K562 (cell line): ENCODE measurements around the gene EIF3I. TPM values are rescaled to one million over a fixed set of nuclear protein-coding genes. Genes with fewer than 3 reads are reported as not detected.

ENCODE experiments used
- ATAC-seq: fragments of 200-7000 bp; cut with Tn5 transposase; 3 replicates; pipeline ENCODE4 v1.9.1; 2020; ENCODE audit warnings: moderate library complexity
- BruUV-seq: library from RNA; stranded (reverse); fragments of 400-500 nt; replicated peaks from 2 replicates; lab custom pipeline; 2021; lab: Mats Ljungman, UMichigan
- CTCF ChIA-PET: fragments of 300-600 bp; formaldehyde crosslinking; extraction: SDS; loops from one replicate; lab custom pipeline; 2021; ENCODE audit warnings: low intra/inter-chr PET ratio; lab: Yijun Ruan, JAX
- POLR2A ChIA-PET: fragments of 300-600, 350-650 bp; sonication (Branson Sonifier 250); formaldehyde crosslinking; extraction: SDS; loops from one replicate; lab custom pipeline; 2021; ENCODE audit warnings: antibody characterized with exemption, inconsistent platforms; lab: Yijun Ruan, JAX
- DNase-seq, 4 experiments: peaks; one replicate each; pipeline versions ENCODE4 v3.0.0 to v3.0.0-alpha.2; 2011 to 2018; ENCODE audit warnings: low spot score in 3 of 4, mixed read lengths in 3 of 4; ENCODE audit errors: extremely low read depth in 1 of 4
- FAIRE-seq: peaks from 2 replicates; lab custom pipeline; 2011; peaks lifted over from hg19 to GRCh38; lab: Jason Lieb, UNC
- H2AFZ ChIP-seq: 2 replicates; pipeline ENCODE4 v1.6.0; 2011; ENCODE audit warnings: low read depth, low read length, control low read depth, inconsistent platforms
- H3K27ac ChIP-seq: fragments of 200-600 bp; 3 replicates; pipeline ENCODE4 v1.8.0; 2011; ENCODE audit warnings: low read depth, mild to moderate bottlenecking, control low read depth, inconsistent platforms, low read length, moderate library complexity, mixed read lengths; ENCODE audit errors: extremely low read depth
- H3K27me3 ChIP-seq, 2 experiments: fragments of 300-600 bp in 1 of 2; 2 replicates in 1 of 2; 3 replicates in 1 of 2; pipeline versions ENCODE4 v1.6.0 to v1.8.0; 2011; ENCODE audit warnings: inconsistent platforms in 2 of 2, low read length in 2 of 2, mild to moderate bottlenecking in 1 of 2, mixed read lengths in 1 of 2, moderate library complexity in 1 of 2; ENCODE audit not compliant: control insufficient read depth in 2 of 2, insufficient read depth in 2 of 2
- H3K36me3 ChIP-seq: fragments of 300-600 bp; 3 replicates; pipeline ENCODE4 v1.8.0; 2011; ENCODE audit warnings: mild to moderate bottlenecking, low read length, inconsistent platforms; ENCODE audit not compliant: control insufficient read depth, insufficient read depth
- H3K4me1 ChIP-seq, 2 experiments: fragments of 200-600 bp in 1 of 2; replicated peaks in 1 of 2; 2 replicates in 1 of 2; 3 replicates in 1 of 2; pipeline versions ENCODE4 v1.5.1 to v1.8.0; 2011; ENCODE audit warnings: inconsistent platforms in 2 of 2, low read length in 2 of 2, mild to moderate bottlenecking in 1 of 2, mixed read lengths in 1 of 2, moderate library complexity in 1 of 2; ENCODE audit not compliant: control insufficient read depth in 2 of 2, insufficient read depth in 2 of 2
- H3K4me2 ChIP-seq: 2 replicates; pipeline ENCODE4 v1.6.1; 2011; ENCODE audit warnings: low read length, control low read depth, inconsistent platforms, mixed read lengths; ENCODE audit not compliant: insufficient read depth
- H3K4me3 ChIP-seq: fragments of 200-600 bp; sonication (generic), shearing (Covaris generic); 2 replicates; pipeline ENCODE4 v1.5.1; 2016; ENCODE audit warnings: control low read depth, inconsistent platforms
- H3K79me2 ChIP-seq: fragments of 200-600 bp; 3 replicates; pipeline ENCODE4 v1.8.0; 2011; ENCODE audit warnings: low read length, inconsistent platforms; ENCODE audit not compliant: control insufficient read depth, insufficient read depth
- H3K9ac ChIP-seq, 2 experiments: 2 replicates each; pipeline versions ENCODE4 v1.6.0 to v1.6.1; 2011; ENCODE audit warnings: low read depth in 2 of 2, low read length in 2 of 2, control low read depth in 1 of 2, inconsistent platforms in 1 of 2, mild to moderate bottlenecking in 1 of 2, mixed read lengths in 1 of 2; ENCODE audit not compliant: insufficient read depth in 1 of 2
- H3K9me1 ChIP-seq: one replicate; pipeline ENCODE4 v1.6.0; 2011; ENCODE audit warnings: inconsistent platforms, mild to moderate bottlenecking, low read length, moderate library complexity; ENCODE audit not compliant: control insufficient read depth, insufficient read depth
- H3K9me3 ChIP-seq: replicated peaks from 2 replicates; pipeline ENCODE4 v1.5.1; 2011; ENCODE audit warnings: low read depth, low read length, inconsistent platforms; ENCODE audit not compliant: control insufficient read depth, insufficient read depth
- H4K20me1 ChIP-seq: replicated peaks from 2 replicates; pipeline ENCODE4 v1.6.1; 2011; ENCODE audit warnings: low read length, inconsistent platforms, mixed read lengths; ENCODE audit not compliant: control insufficient read depth, insufficient read depth
- FOXA1 ChIP-seq: fragments of 450-650 bp; IDR thresholded peaks from 2 replicates; pipeline ENCODE4 v1.6.1; 2016; ENCODE audit warnings: mild to moderate bottlenecking, borderline replicate concordance
- FOXK1 ChIP-seq: sonication (generic); formaldehyde crosslinking; IDR thresholded peaks from 2 replicates; pipeline ENCODE4 v1.8.0; 2022; ENCODE audit warnings: missing genetic modification reagents, mild to moderate bottlenecking, borderline replicate concordance
- GATAD2B ChIP-seq: fragments of 450-650 bp; IDR thresholded peaks from 2 replicates; pipeline ENCODE4 v1.6.1; 2017; ENCODE audit warnings: mild to moderate bottlenecking, borderline replicate concordance
- NR4A1 ChIP-seq, 2 experiments: fragments of 250-450 bp in 1 of 2; fragments of 450-650 bp in 1 of 2; sonication (Bioruptor Pico) in 1 of 2; IDR thresholded peaks; 2 replicates each; pipeline versions ENCODE4 v1.4.0 to v1.6.1; 2016 to 2020; ENCODE audit warnings: mild to moderate bottlenecking in 2 of 2, missing compliant biosample characterization in 1 of 2, missing genetic modification characterization in 1 of 2, moderate library complexity in 1 of 2
- POLR2A ChIP-seq: fragments of 450-650 bp; conservative IDR thresholded peaks from 2 replicates; pipeline ENCODE4 v1.6.1; 2016
- POLR2B ChIP-seq: fragments of 450-650 bp; IDR thresholded peaks from 2 replicates; pipeline ENCODE4 v1.6.1; 2018; ENCODE audit warnings: low read depth; ENCODE audit not compliant: partially characterized antibody
- RBFOX2 ChIP-seq: fragments of 200-400 bp; formaldehyde crosslinking; IDR thresholded peaks from 2 replicates; pipeline ENCODE4 v1.6.1; 2017; ENCODE audit warnings: low read depth, mild to moderate bottlenecking, low read length, moderate library complexity
- SRSF3 ChIP-seq: fragments of 200-400 bp; formaldehyde crosslinking; IDR thresholded peaks from 2 replicates; pipeline ENCODE4 v1.6.1; 2016; ENCODE audit warnings: mild to moderate bottlenecking, low read length, moderate library complexity; ENCODE audit not compliant: insufficient read depth
- SUPT5H ChIP-seq: fragments of 450-650 bp; IDR thresholded peaks from 2 replicates; pipeline ENCODE4 v1.6.1; 2016
- ZNF232 ChIP-seq: sonication (generic); formaldehyde crosslinking; IDR thresholded peaks from 2 replicates; pipeline ENCODE4 v1.8.0; 2022; ENCODE audit warnings: mild to moderate bottlenecking, missing genetic modification reagents
- ZZZ3 ChIP-seq: fragments of 450-650 bp; IDR thresholded peaks from 2 replicates; pipeline ENCODE4 v1.6.1; 2016; ENCODE audit warnings: antibody characterized with exemption, mild to moderate bottlenecking, moderate library complexity
- WGBS: fragments of 100-300 bp; shearing (Covaris generic); methylation state at CpG from one replicate; pipeline ENCODE4 v1.1.6; 2016; ENCODE audit warnings: low coverage, mixed read lengths; ENCODE audit not compliant: insufficient coverage; ENCODE audit errors: missing lambda C conversion rate; 5-methylcytosine and 5-hydroxymethylcytosine counted together
- in situ Hi-C: fragments of 300-500 bp; cut with MboI; formaldehyde crosslinking; loops from 4 replicates; pipeline ENCODE4 v1.15.0; 2018; ENCODE audit warnings: inconsistent platforms, mixed read lengths
- intact Hi-C: fragments of 100-400 bp; cut with micrococcal nuclease; formaldehyde crosslinking; loops from 2 replicates; pipeline ENCODE4 v1.14.2; 2022
- polyA plus RNA-seq, 8 experiments: library from polyadenylated mRNA; depleted of rRNA in 4 of 8; stranded (reverse) in 5 of 8; unstranded in 3 of 8; fragments of >200 nt; fragmentation: Nextera tagmentation in 2 of 8; fragmentation: Illumina TruSeq in 1 of 8; extraction: Ambion mirVana in 2 of 8; extraction: Trizol in 1 of 8; gene quantifications; 2 replicates each; pipeline versions ENCODE4 v1.2.1 to v1.2.3, GENCODE V29; 2011 to 2014; ENCODE audit warnings: inconsistent platforms in 1 of 8, missing spikeins in 1 of 8
- total RNA-seq, 7 experiments: library from RNA; depleted of rRNA in 6 of 7; stranded (reverse); fragments of >200 nt in 6 of 7; fragmentation: Illumina TruSeq in 2 of 7; extraction: Trizol in 2 of 7; gene quantifications; 2 replicates each; pipeline versions ENCODE4 v1.2.1 to v1.2.3, GENCODE V29; 2011 to 2021; ENCODE audit warnings: low replicate concordance in 1 of 7
- TF ChIP-seq, protein P1 (sequence below), 2 experiments: fragments of 450-650 bp in 1 of 2; sonication (generic) in 1 of 2; formaldehyde crosslinking; conservative IDR thresholded peaks; 2 replicates each; pipeline versions ENCODE4 v1.4.0 to v1.8.1; 2020 to 2022; ENCODE audit warnings: mild to moderate bottlenecking in 1 of 2, missing genetic modification reagents in 1 of 2
- TF ChIP-seq, protein P2 (sequence below), 2 experiments: fragments of 450-650 bp; IDR thresholded peaks; 2 replicates each; pipeline ENCODE4 v1.6.1; 2016
- TF ChIP-seq, protein P3 (sequence below): fragments of 450-650 bp; formaldehyde crosslinking; conservative IDR thresholded peaks from 2 replicates; pipeline ENCODE4 v1.4.0; 2022; ENCODE audit warnings: mild to moderate bottlenecking, missing genetic modification characterization
- TF ChIP-seq, protein P4 (sequence below): fragments of 450-650 bp; formaldehyde crosslinking; IDR thresholded peaks from 2 replicates; pipeline ENCODE4 v1.4.0; 2022; ENCODE audit warnings: missing genetic modification characterization

The EIF3I gene
- total and polyA plus RNA-seq, 9 of the 15 experiments (the other 6 are each of a cell fraction or from before 2014, with no cell fraction given): 414 to 1,526 (median 635) TPM

DNA sequence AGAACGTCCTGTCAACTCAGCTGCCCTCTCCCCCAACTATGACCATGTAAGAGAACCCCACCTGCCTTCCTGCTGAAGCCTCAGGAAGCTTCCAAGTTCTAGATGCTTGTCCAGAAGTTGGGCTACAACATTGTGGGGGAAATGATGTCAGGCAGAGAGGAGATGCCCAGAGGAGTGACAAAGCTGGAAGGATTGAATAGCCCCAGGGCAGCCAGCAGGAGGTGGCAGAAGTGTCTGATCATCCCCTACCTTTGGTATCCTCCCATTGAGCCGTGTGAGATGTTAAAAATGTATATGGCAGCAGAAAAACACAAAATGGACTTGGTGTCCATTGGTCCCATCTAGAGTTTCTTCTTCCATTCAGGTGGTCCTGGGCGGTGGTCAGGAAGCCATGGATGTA lies 6.6 kb downstream of the EIF3I start (continued):
- TF ChIP-seq, protein P1, sequence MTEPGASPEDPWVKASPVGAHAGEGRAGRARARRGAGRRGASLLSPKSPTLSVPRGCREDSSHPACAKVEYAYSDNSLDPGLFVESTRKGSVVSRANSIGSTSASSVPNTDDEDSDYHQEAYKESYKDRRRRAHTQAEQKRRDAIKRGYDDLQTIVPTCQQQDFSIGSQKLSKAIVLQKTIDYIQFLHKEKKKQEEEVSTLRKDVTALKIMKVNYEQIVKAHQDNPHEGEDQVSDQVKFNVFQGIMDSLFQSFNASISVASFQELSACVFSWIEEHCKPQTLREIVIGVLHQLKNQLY (CRISPR knock-in tag; conservative IDR thresholded peaks at IDR 0.05): no peak

DNA sequence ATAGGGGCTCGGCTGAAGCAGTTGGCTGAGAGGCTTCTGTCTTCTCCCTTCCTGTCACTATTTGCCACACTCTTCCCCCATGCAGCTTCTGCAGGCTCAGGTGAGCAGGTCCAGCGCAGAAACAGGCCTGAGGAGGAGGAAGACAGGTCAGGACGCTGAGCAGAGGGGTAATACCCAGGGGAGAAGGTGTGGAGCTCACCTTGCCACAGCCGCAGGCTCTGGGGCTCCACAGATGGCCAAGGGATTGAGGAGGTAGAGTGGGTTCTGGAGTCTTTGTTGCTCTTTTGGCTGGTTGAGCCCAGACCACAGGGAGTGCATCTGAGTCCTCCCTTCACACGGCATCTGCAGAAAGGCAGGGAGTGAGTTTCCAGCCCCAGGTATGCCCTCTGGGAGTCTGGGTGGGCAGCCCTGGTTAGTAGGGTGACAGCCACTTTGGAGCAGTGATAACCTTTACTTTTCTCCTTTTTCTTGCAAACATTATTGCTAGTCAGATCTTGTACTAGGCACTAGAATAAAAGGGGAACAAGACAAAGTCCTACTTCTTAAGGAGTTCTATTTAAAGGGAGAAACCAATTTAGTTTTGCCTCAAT lies 9.7 kb downstream of the EIF3I start:
- Histone ChIP-seq H3K4me1 (peaks cover 16 to 17% of the 10 kb centered on the region in 2 experiments; a peak in 4 of 5 replicates), H3K27ac (no peak overlapping the region)
- in situ Hi-C loops: no loop called here
- TF ChIP-seq GATAD2B (no peak), ZNF232 (no peak), FOXK1 (CRISPR knock-in tag) (no peak), NR4A1 (CRISPR knock-in tag; IDR thresholded peaks at IDR 0.05) (0 out of 2 replicates have a peak, but pooled peaks have one; percentile 2), NR4A1 (tag; IDR thresholded peaks at IDR 0.05) (no peak), FOXA1 (no peak), SUPT5H (peak; percentile 74), POLR2B (peak; percentile 63), RBFOX2 (peak; percentile 25; the same call in 1 of the 2 replicates), ZZZ3 (no peak), POLR2A (peak; percentile 76), SRSF3 (no peak)
- TF ChIP-seq, protein P2, sequence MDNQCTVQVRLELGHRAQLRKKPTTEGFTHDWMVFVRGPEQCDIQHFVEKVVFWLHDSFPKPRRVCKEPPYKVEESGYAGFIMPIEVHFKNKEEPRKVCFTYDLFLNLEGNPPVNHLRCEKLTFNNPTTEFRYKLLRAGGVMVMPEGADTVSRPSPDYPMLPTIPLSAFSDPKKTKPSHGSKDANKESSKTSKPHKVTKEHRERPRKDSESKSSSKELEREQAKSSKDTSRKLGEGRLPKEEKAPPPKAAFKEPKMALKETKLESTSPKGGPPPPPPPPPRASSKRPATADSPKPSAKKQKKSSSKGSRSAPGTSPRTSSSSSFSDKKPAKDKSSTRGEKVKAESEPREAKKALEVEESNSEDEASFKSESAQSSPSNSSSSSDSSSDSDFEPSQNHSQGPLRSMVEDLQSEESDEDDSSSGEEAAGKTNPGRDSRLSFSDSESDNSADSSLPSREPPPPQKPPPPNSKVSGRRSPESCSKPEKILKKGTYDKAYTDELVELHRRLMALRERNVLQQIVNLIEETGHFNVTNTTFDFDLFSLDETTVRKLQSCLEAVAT (IDR thresholded peaks at IDR 0.05): no peak
- TF ChIP-seq, protein P3, sequence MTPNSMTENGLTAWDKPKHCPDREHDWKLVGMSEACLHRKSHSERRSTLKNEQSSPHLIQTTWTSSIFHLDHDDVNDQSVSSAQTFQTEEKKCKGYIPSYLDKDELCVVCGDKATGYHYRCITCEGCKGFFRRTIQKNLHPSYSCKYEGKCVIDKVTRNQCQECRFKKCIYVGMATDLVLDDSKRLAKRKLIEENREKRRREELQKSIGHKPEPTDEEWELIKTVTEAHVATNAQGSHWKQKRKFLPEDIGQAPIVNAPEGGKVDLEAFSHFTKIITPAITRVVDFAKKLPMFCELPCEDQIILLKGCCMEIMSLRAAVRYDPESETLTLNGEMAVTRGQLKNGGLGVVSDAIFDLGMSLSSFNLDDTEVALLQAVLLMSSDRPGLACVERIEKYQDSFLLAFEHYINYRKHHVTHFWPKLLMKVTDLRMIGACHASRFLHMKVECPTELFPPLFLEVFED (CRISPR knock-in tag): 0 out of 2 replicates have a peak, but pooled peaks have one; percentile 5
- TF ChIP-seq, protein P4, sequence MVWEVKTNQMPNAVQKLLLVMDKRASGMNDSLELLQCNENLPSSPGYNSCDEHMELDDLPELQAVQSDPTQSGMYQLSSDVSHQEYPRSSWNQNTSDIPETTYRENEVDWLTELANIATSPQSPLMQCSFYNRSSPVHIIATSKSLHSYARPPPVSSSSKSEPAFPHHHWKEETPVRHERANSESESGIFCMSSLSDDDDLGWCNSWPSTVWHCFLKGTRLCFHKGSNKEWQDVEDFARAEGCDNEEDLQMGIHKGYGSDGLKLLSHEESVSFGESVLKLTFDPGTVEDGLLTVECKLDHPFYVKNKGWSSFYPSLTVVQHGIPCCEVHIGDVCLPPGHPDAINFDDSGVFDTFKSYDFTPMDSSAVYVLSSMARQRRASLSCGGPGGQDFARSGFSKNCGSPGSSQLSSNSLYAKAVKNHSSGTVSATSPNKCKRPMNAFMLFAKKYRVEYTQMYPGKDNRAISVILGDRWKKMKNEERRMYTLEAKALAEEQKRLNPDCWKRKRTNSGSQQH (CRISPR knock-in tag): 0 out of 2 replicates have a peak, but pooled peaks have one; percentile 11

More for the DNA sequence above, 9.7 kb downstream of the EIF3I start:
- Histone ChIP-seq H2AFZ (no peak overlapping the region), H3K36me3 (peaks cover 55% of the 10 kb centered on the region), H4K20me1 (no peaks in the 10 kb centered on the region), H3K9me3 (no peaks in the 10 kb centered on the region), H3K4me2 (no peak overlapping the region), H3K27me3 (no peaks in the 10 kb centered on the region), H3K79me2 (no peaks in the 10 kb centered on the region), H3K9ac (peak overlapping the region in 1 of 2 experiments; percentile 23; a peak in 1 of 4 replicates), H3K4me3 (no peak overlapping the region), H3K9me1 (peaks cover 4% of the 10 kb centered on the region)
- FAIRE-seq (no peak), ATAC-seq (peak; percentile 18), DNase-seq (no peak)
- BruUV-seq: no TSS peak
- ChIA-PET POLR2A (interaction anchor here (0.6 to 2.3 kb wide), 8 partner anchors 8 to 405 kb away, joined by 3 to 8 read pairs (median 5); partner anchors contain the start of gene MARCKSL1), CTCF (no interaction called here)
- WGBS: 75% methylated on average over 5 of the region's 5 CpGs
- intact Hi-C loops: no loop called here
